GM23338 (cell line): ENCODE data around the gene HSPA14. TPM values are rescaled to one million over a fixed set of nuclear protein-coding genes. Genes with fewer than 3 reads are reported as not detected.

Experiments used
- ATAC-seq: fragments of 200-7000 bp; cut with Tn5 transposase; 3 replicates; pipeline ENCODE4 v1.9.1; 2020
- DNase-seq: peaks from one replicate; pipeline ENCODE4 v3.0.0-alpha.2; 2015; ENCODE audit warnings: low spot score
- H2AFZ ChIP-seq: fragments of 200-600 bp; sonication (generic); 2 replicates; pipeline ENCODE4 v1.8.0; 2016; ENCODE audit warnings: antibody characterized with exemption, mild to moderate bottlenecking, moderate library complexity
- H3F3A ChIP-seq: fragments of 200-600 bp; sonication (generic); replicated peaks from 2 replicates; pipeline ENCODE4 v1.8.0; 2017; ENCODE audit warnings: antibody characterized with exemption, mixed run types, low read depth
- H3K27ac ChIP-seq: fragments of 200-600 bp; sonication (generic); 2 replicates; pipeline ENCODE4 v1.6.1; 2016; ENCODE audit warnings: low read depth
- H3K27me3 ChIP-seq: fragments of 200-600 bp; sonication (generic); 2 replicates; pipeline ENCODE4 v1.8.0; 2016; ENCODE audit warnings: mild to moderate bottlenecking, mixed run types, moderate library complexity; ENCODE audit not compliant: insufficient read depth
- H3K36me3 ChIP-seq: fragments of 200-600 bp; sonication (generic); 2 replicates; pipeline ENCODE4 v1.8.0; 2016; ENCODE audit warnings: mild to moderate bottlenecking; ENCODE audit not compliant: insufficient read depth
- H3K4me1 ChIP-seq: fragments of 200-600 bp; sonication (generic); 2 replicates; pipeline ENCODE4 v1.8.0; 2016; ENCODE audit warnings: mild to moderate bottlenecking, moderate library complexity; ENCODE audit not compliant: insufficient read depth
- H3K4me2 ChIP-seq: fragments of 200-600 bp; sonication (generic); 2 replicates; pipeline ENCODE4 v1.7.1; 2017; ENCODE audit warnings: mixed run types
- H3K4me3 ChIP-seq: fragments of 200-600 bp; sonication (generic); 2 replicates; pipeline ENCODE4 v1.6.1; 2016; ENCODE audit warnings: mixed run types
- H3K79me2 ChIP-seq: fragments of 200-600 bp; sonication (generic); replicated peaks from 2 replicates; pipeline ENCODE4 v1.8.0; 2017; ENCODE audit warnings: mild to moderate bottlenecking; ENCODE audit not compliant: insufficient read depth
- H3K9me2 ChIP-seq: fragments of 200-600 bp; sonication (generic); 2 replicates; pipeline ENCODE4 v1.8.0; 2017; ENCODE audit not compliant: insufficient read depth
- H4K20me1 ChIP-seq: fragments of 200-600 bp; sonication (generic); replicated peaks from 2 replicates; pipeline ENCODE4 v1.8.0; 2017; ENCODE audit warnings: mild to moderate bottlenecking; ENCODE audit not compliant: insufficient read depth
- H3K27ac Mint-ChIP-seq: 2 replicates; pipeline ENCODE4 v1.8.0; 2020; ENCODE audit warnings: inconsistent platforms, mild to moderate bottlenecking, moderate library complexity, mixed read lengths
- H3K27me3 Mint-ChIP-seq: 3 replicates; pipeline ENCODE4 v1.8.0; 2022; ENCODE audit warnings: low read depth, mild to moderate bottlenecking, moderate library complexity, mixed read lengths, inconsistent platforms; ENCODE audit not compliant: insufficient read depth, poor library complexity
- H3K36me3 Mint-ChIP-seq: 3 replicates; pipeline ENCODE4 v1.8.0; 2021; ENCODE audit warnings: low read depth, mild to moderate bottlenecking, inconsistent platforms, moderate library complexity, mixed read lengths
- H3K4me1 Mint-ChIP-seq: 3 replicates; pipeline ENCODE4 v1.8.0; 2020; ENCODE audit warnings: mild to moderate bottlenecking, inconsistent platforms, mixed read lengths
- H3K4me3 Mint-ChIP-seq: 3 replicates; pipeline ENCODE4 v1.8.0; 2021; ENCODE audit warnings: moderate library complexity, mild to moderate bottlenecking, inconsistent platforms, mixed read lengths
- H3K9me3 Mint-ChIP-seq: 3 replicates; pipeline ENCODE4 v1.8.0; 2020; ENCODE audit warnings: moderate library complexity, mild to moderate bottlenecking, inconsistent platforms, mixed read lengths
- CREB1 ChIP-seq: fragments of 250-450 bp; sonication (Bioruptor Pico); IDR thresholded peaks from 2 replicates; pipeline ENCODE4 v1.5.0; 2020; ENCODE audit warnings: low read depth, mild to moderate bottlenecking, moderate library complexity
- CTCF ChIP-seq, 2 experiments: fragments of 200-600 bp in 1 of 2; sonication (generic) in 1 of 2; conservative IDR thresholded peaks; 2 replicates each; pipeline versions ENCODE4 v1.5.1 to v1.6.1; 2016 to 2017; ENCODE audit warnings: antibody characterized with exemption in 2 of 2, low read depth in 2 of 2, mild to moderate bottlenecking in 2 of 2, moderate library complexity in 1 of 2
- EZH2 ChIP-seq: fragments of 200-600 bp; sonication (generic); IDR thresholded peaks from one replicate; pipeline ENCODE4 v1.8.0; 2017; ENCODE audit warnings: antibody characterized with exemption, mild to moderate bottlenecking, low read depth; ENCODE audit not compliant: unreplicated experiment
- EZH2phosphoT487 ChIP-seq: fragments of 200-600 bp; sonication (generic); IDR thresholded peaks from one replicate; pipeline ENCODE4 v1.8.1; 2018; ENCODE audit warnings: antibody characterized with exemption; ENCODE audit not compliant: unreplicated experiment
- JUNB ChIP-seq: IDR thresholded peaks from one replicate; pipeline ENCODE4 v1.6.1; 2016; ENCODE audit warnings: antibody characterized with exemption; ENCODE audit not compliant: unreplicated experiment
- NANOG ChIP-seq: IDR thresholded peaks from 2 replicates; pipeline ENCODE4 v1.6.1; 2016; ENCODE audit warnings: antibody characterized with exemption, borderline replicate concordance
- POLR2AphosphoS5 ChIP-seq: IDR thresholded peaks from 2 replicates; pipeline ENCODE4 v1.6.1; 2016; ENCODE audit warnings: antibody characterized with exemption, low read depth
- STAT1 ChIP-seq: IDR thresholded peaks from one replicate; pipeline ENCODE4 v1.6.1; 2016; ENCODE audit warnings: antibody characterized with exemption; ENCODE audit not compliant: unreplicated experiment
- ZNF114 ChIP-seq: fragments of 250-450 bp; sonication (Bioruptor Pico); IDR thresholded peaks from 2 replicates; pipeline ENCODE4 v1.5.0; 2020; ENCODE audit warnings: mild to moderate bottlenecking, moderate library complexity
- ZNF331 ChIP-seq: fragments of 250-450 bp; sonication (Bioruptor Pico); IDR thresholded peaks from 2 replicates; pipeline ENCODE4 v1.5.0; 2020; ENCODE audit warnings: low read depth, mild to moderate bottlenecking, moderate library complexity
- ZNF462 ChIP-seq: fragments of 250-450 bp; sonication (Bioruptor Pico); IDR thresholded peaks from 2 replicates; pipeline ENCODE4 v1.5.0; 2020; ENCODE audit warnings: mild to moderate bottlenecking, moderate library complexity
- polyA plus RNA-seq: library from polyadenylated mRNA; unstranded; fragments of >200 nt; fragmentation: Nextera tagmentation; extraction: Ambion mirVana; gene quantifications from 2 replicates; pipeline ENCODE4 v1.2.1, GENCODE V29; 2016
- total RNA-seq: library from RNA; depleted of rRNA; stranded (reverse); fragments of >200 nt; shearing (Covaris generic); gene quantifications from 2 replicates; pipeline ENCODE4 v1.2.3, GENCODE V29; 2014
- TF ChIP-seq, protein P1 (sequence below): IDR thresholded peaks from one replicate; pipeline ENCODE4 v1.6.1; 2018; ENCODE audit warnings: antibody characterized with exemption; ENCODE audit not compliant: unreplicated experiment

The HSPA14 gene
- total and polyA plus RNA-seq, 2 experiments from 2014 or later, result 32.4 to 46.5 TPM

GRCh38 chr10:14876764-14877163 is 38.7 kb downstream of the HSPA14 start (continued):
- TF ChIP-seq STAT1 (no peak), NANOG (no peak), EZH2 (no peak), ZNF331 (CRISPR knock-in tag) (no peak), POLR2AphosphoS5 (no peak)

- TF ChIP-seq NANOG, result no peak
- TF ChIP-seq ZNF114 (CRISPR knock-in tag), result no peak
- TF ChIP-seq ZNF462 (CRISPR knock-in tag), result no peak
- TF ChIP-seq EZH2phosphoT487, result no peak
- peak; percentile 92 for TF ChIP-seq POLR2AphosphoS5
- peak; percentile 92 for TF ChIP-seq CREB1 (CRISPR knock-in tag)
- TF ChIP-seq, protein P1, sequence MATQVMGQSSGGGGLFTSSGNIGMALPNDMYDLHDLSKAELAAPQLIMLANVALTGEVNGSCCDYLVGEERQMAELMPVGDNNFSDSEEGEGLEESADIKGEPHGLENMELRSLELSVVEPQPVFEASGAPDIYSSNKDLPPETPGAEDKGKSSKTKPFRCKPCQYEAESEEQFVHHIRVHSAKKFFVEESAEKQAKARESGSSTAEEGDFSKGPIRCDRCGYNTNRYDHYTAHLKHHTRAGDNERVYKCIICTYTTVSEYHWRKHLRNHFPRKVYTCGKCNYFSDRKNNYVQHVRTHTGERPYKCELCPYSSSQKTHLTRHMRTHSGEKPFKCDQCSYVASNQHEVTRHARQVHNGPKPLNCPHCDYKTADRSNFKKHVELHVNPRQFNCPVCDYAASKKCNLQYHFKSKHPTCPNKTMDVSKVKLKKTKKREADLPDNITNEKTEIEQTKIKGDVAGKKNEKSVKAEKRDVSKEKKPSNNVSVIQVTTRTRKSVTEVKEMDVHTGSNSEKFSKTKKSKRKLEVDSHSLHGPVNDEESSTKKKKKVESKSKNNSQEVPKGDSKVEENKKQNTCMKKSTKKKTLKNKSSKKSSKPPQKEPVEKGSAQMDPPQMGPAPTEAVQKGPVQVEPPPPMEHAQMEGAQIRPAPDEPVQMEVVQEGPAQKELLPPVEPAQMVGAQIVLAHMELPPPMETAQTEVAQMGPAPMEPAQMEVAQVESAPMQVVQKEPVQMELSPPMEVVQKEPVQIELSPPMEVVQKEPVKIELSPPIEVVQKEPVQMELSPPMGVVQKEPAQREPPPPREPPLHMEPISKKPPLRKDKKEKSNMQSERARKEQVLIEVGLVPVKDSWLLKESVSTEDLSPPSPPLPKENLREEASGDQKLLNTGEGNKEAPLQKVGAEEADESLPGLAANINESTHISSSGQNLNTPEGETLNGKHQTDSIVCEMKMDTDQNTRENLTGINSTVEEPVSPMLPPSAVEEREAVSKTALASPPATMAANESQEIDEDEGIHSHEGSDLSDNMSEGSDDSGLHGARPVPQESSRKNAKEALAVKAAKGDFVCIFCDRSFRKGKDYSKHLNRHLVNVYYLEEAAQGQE, result peak; percentile 14
- TF ChIP-seq JUNB, result no peak
- 0 out of 4 replicates have a peak, but pooled peaks of 1 of the 2 experiments have one; percentile 5 for TF ChIP-seq CTCF (conservative IDR thresholded peaks at IDR 0.05; ENCODE audit: low read depth in 2 of 2)
- Mint-ChIP-seq H3K27ac (peak within 1 kb of the TSS; percentile 98), H3K4me3 (peak within 1 kb of the TSS; percentile 99), H3K9me3 (no peaks in the 10 kb centered on the region), H3K4me1 (peaks cover 36% of the 10 kb centered on the region), H3K27me3 (peaks cover 5% of the 10 kb centered on the region), H3K36me3 (peaks cover 8% of the 10 kb centered on the region)
- H3K4me1 ChIP-seq, result peaks cover 27% of the 10 kb centered on the region
- H3K9me2 ChIP-seq, result no peaks in the 10 kb centered on the region
- H3F3A ChIP-seq, result no peaks in the 10 kb centered on the region
- peak within 1 kb of the TSS; percentile 73 for H3K4me3 ChIP-seq
- no peaks in the 10 kb centered on the region for H3K27me3 ChIP-seq
- H3K27ac ChIP-seq, result peak within 1 kb of the TSS; percentile 96
- peak within 1 kb of the TSS; percentile 93 for H3K4me2 ChIP-seq
- peaks cover 56% of the 10 kb centered on the region for H3K79me2 ChIP-seq
- H4K20me1 ChIP-seq, result peaks cover 19% of the 10 kb centered on the region
- H2AFZ ChIP-seq, result peak within 1 kb of the TSS; percentile 43; the same call in 1 of the 2 replicates
- peak; percentile 80 for ATAC-seq
- DNase-seq, result peak; percentile 96
- no peaks in the 10 kb centered on the region; the same call in 1 of the 2 replicates for H3K36me3 ChIP-seq
Observed at GRCh38 chr10:14878266-14879123, 40.4 kb downstream of the HSPA14 start, which contains the start of gene SUV39H2. Gene SUV39H2 (plus strand): TSS chr10:14878866. CDS start chr10:14878889, 23 bp downstream.
